Omental fat pad (tissue), 4 donors: ENCODE results near the gene FN3K. TPM values are rescaled to one million over a fixed set of nuclear protein-coding genes. Genes with fewer than 3 reads are reported as not detected.

ENCODE experiments used
- ATAC-seq: fragments of 150-250 bp; one replicate; pipeline ENCODE4 v1.9.1; 2016; ENCODE audit warnings: mild to moderate bottlenecking, moderate library complexity; ENCODE audit not compliant: low FRiP score
- DNase-seq: peaks from one replicate; pipeline ENCODE4 v3.0.0-alpha.2; 2019; ENCODE audit warnings: low spot score
- total RNA-seq, 4 donors: library from RNA; depleted of rRNA; stranded (reverse); fragments of >200 nt; gene quantifications; one replicate each; pipeline ENCODE4 v1.1.0, GENCODE V29; 2016
- TF ChIP-seq, protein P1 (sequence below), 3 donors: fragments of 450-650 bp; IDR thresholded peaks; one replicate each; pipeline ENCODE4 v1.5.1; 2016 to 2017; ENCODE audit warnings: antibody characterized with exemption in 3 of 3, mild to moderate bottlenecking in 3 of 3, moderate library complexity in 2 of 3

The FN3K gene
- total RNA-seq, 4 donors from 2014 or later, result 2.8 to 13.0 (median 7.5) TPM

DNA sequence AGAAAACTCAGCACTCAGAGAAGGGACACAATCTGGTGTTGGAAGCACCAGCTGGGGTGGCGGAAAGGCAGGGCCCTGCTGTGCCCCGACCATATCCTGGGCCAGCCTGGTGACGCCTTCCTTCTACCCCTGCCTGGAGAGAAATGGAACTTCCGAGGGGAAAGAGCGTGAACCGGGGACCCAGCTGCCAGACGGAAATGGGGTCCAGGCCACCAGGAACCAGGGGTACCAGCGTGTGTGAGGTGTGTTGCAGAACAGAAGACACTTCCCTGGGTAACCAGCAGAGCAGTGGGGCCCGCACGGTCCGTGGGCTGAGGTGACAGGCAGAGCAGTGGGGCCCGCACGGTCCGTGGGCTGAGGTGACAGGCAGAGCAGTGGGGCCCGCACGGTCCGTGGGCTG is 43.7 kb upstream of the FN3K start:
- no peak for ATAC-seq
- TF ChIP-seq, protein P1, sequence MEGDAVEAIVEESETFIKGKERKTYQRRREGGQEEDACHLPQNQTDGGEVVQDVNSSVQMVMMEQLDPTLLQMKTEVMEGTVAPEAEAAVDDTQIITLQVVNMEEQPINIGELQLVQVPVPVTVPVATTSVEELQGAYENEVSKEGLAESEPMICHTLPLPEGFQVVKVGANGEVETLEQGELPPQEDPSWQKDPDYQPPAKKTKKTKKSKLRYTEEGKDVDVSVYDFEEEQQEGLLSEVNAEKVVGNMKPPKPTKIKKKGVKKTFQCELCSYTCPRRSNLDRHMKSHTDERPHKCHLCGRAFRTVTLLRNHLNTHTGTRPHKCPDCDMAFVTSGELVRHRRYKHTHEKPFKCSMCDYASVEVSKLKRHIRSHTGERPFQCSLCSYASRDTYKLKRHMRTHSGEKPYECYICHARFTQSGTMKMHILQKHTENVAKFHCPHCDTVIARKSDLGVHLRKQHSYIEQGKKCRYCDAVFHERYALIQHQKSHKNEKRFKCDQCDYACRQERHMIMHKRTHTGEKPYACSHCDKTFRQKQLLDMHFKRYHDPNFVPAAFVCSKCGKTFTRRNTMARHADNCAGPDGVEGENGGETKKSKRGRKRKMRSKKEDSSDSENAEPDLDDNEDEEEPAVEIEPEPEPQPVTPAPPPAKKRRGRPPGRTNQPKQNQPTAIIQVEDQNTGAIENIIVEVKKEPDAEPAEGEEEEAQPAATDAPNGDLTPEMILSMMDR (IDR thresholded peaks at IDR 0.05), result no peak
- no peak for DNase-seq

DNA sequence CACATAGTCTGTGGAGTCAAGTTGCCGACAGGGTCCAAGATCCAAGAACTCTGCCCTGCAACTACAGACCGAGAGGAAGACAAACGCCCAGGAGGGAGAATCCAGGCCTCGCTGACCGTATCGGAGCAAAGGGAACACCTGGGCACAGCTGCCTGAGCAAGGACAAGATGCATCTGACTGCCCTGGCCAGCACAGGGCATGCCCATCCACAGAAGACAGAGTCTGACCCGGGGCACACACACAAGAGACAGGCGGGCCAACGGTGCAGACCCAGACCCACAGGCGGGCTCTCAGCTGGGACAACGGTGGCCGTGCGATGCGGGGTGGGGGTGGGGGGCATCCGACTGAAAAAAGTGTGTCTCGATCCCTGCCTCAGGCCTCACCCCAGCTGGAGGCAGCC is 43.1 kb upstream of the FN3K start:
- TF ChIP-seq, protein P1 (IDR thresholded peaks at IDR 0.05), result no peak
- no peak for DNase-seq
- ATAC-seq, result no peak

- TF ChIP-seq, protein P1 (IDR thresholded peaks at IDR 0.05), result no peak
- ATAC-seq (no peak), DNase-seq (no peak)
Observed at GRCh38 chr17:82693168-82693867, 42.1 kb upstream of the FN3K start.

DNA sequence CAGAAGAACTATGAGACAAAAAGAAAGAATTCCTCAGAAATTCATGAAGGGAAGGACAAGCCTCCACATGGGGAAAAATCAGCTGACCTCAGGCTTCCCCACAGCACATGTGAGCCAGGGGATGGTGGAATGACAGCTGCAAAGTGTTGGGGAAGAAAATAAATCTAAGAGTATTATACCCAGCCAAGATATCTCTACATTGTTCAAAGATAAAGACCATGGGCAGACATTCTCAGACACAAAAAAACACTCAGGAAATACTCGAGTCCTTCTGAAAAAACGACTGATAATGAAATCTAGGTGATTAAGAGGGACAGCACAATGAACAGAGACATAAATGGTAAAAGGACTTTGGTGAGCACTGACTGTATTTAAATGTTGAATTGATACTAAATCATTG is 40.8 kb upstream of the FN3K start:
- ATAC-seq, result no peak
- DNase-seq, result no peak
- TF ChIP-seq, protein P1 (IDR thresholded peaks at IDR 0.05), result no peak

GRCh38 chr17:82696259-82696658 is 39.2 kb upstream of the FN3K start:
- TF ChIP-seq, protein P1 (IDR thresholded peaks at IDR 0.05), result no peak
- DNase-seq (no peak), ATAC-seq (no peak)

- TF ChIP-seq, protein P1 (IDR thresholded peaks at IDR 0.05), result no peak
- DNase-seq (no peak), ATAC-seq (no peak)
Observed at GRCh38 chr17:82696916-82697807, 38.3 kb upstream of the FN3K start.

DNA sequence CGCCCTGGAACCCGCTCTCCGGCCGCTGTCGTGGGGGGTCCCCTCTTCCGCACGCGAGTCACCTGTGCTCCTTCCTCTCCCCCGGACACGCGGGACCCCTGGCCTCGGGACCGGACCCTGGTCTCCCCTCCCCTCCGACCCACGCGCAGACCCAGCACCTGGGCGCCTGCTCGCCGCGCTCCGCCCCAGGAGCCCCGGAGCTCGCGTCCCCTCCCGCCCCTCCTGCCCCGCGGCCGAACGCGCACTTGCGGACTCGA is 37.7 kb upstream of the FN3K start:
- ATAC-seq (no peak), DNase-seq (no peak)
- TF ChIP-seq, protein P1 (IDR thresholded peaks at IDR 0.05), result no peak
